GM18499 (cell line): ENCODE data around the gene SAP25.

Source experiments
- ATAC-seq: cut with Tn5 transposase; IDR thresholded peaks from one replicate; pipeline ENCODE4 v1.9.1; 2021; ENCODE audit warnings: moderate number of reproducible peaks; ENCODE audit not compliant: insufficient read depth, unreplicated experiment

SAP25 gene

DNA sequence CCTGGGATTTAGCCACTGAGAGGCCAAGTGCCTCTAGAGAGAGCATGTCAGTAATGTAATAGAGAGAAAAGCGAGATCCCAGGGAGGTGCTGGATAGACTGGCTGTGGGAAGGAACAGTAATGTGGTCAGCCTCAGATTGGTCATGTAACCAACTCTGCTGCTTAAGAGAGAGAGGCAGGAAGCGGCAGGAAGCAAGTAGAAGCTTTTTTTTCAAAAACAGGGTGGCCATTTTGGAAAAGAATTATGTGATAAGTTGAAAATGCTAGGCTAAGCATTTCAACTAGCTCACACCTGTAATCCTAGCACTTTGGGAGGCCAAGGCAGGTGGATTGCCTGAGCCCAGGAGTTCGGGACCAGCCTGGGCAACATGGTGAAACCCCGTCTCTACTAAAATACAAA is 24.7 kb upstream of the SAP25 start:
- ATAC-seq: no peak

- no peak for ATAC-seq
Measured at GRCh38 chr7:100595188-100595587, 21.5 kb upstream of the SAP25 start.

DNA sequence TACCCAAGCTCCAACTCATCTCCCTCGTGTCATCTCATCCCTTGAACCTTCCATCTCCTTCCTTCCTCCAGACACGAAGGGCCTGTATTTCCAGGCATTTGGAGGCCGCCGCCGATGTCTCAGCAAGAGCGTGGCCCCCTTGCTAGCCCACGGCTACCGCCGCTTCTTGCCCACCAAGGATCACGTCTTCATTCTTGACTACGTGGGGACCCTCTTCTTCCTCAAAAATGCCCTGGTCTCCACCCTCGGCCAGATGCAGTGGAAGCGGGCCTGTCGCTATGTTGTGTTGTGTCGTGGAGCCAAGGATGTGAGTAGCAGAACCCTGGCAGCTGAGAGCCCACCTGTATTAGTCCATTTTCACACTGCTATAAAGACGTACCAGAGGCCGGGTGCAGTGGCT is 17.9 kb upstream of the SAP25 start:
- no peak for ATAC-seq

GRCh38 chr7:100590077-100590737 is 16.5 kb upstream of the SAP25 start:
- no peak for ATAC-seq

GRCh38 chr7:100589341-100589947 is 15.7 kb upstream of the SAP25 start:
- no peak for ATAC-seq

DNA sequence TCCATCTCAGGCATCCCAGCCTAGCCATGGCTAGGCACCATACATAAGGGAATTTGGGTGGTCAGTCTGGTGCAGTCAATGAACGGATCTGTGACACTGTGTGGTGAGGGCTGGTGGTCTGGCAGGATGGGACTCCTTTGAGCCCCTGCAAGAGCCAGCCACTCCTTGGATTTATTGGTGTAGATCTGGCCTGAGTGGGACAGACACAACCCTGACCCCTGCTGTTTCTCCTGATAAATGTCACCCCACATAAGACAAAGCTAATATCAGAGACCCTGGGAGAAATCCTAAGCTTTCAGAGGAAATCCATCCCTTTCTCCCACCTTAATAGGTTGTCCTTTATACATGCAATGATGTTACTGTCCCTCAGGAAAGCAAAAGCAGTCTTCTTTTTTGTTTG is 14.7 kb upstream of the SAP25 start:
- ATAC-seq: no peak

DNA sequence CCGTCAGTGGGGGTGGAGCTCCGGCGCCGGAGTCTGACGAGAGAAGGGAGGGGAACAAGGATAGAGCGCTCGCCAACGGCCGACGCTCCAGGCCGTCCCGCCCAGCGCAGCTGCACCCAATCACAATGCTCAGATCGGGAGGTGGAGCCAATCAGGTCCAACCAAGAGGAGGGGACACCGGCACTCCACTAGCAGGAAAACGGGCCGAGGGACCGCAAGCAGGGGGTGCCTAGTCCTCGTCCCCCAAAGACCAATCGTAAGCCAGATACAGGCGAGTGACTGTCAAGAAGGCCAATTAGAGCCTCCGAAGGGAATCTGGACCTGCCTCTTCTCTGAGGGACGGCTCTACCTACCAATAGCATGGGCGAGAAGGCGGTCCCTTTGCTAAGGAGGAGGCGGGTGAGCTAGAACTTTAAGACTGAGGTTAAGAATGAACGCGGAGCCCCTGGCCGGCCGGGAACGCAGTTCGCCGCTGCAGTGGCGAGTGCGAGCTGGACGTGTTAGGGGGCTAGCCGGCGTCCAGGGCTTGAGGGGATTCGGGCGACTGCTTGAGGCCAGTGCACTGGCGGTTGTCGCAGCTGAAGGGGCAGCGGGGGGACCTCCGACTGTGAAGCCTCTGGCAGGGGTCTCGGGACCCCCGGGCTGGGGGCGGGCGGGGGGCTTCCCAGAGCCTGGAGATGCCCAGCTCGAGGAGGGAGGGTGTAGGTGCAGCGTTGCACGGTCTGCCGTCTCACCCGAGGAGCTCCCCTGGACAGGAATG is 12.7 kb upstream of the SAP25 start, which contains the start of gene FBXO24:
Gene FBXO24 (plus strand): TSS at position 63 of the 760 bp plus-strand sequence. CDS start 298 bp downstream, at position 361.
- peak; percentile 76 for ATAC-seq

GRCh38 chr7:100585511-100586265 is 12.0 kb upstream of the SAP25 start, which contains the start of gene LRCH4:
TSS of gene LRCH4 (minus strand) at chr7:100586129. CDS start at chr7:100586100, 29 bp downstream.
- ATAC-seq: peak; percentile 15

- no peak for ATAC-seq
Measured at GRCh38 chr7:100584683-100585510, 11.2 kb upstream of the SAP25 start.

DNA sequence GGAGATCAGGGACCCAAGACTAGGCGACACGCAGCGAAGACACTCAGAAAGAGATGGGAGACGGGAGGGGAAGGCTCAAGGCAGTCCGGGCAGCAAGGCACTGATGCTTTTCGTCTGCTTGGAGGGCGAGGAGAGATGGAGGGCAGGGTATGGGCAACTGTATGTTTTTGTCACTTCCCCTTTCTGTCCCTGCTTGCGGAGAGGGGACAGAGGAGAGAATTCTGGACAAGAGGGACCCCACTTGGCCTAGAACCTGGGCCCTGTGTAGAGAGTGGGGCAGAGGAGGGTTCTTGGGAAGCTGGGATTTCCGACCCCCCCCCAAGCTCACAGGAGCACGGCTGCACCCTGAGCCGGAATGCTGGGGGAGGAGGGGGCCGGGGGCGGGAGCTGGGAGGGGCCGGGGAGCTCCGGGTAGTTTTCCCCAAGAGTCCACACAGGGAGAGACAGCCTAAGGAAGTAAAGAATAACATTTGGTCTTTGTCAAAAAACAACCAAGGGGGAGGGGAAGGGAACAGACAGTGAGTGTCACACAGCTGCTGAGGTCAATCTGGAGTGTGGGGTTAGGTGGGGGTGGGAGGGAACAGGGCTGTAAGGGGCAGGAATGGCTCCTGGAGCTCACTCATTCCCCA is 10.5 kb upstream of the SAP25 start:
- ATAC-seq: no peak

GRCh38 chr7:100583132-100584053 is 9.7 kb upstream of the SAP25 start:
- no peak for ATAC-seq

- no peak for ATAC-seq
Measured at GRCh38 chr7:100582650-100583049, 8.9 kb upstream of the SAP25 start.

GRCh38 chr7:100582041-100582579 is 8.4 kb upstream of the SAP25 start:
- ATAC-seq: no peak

DNA sequence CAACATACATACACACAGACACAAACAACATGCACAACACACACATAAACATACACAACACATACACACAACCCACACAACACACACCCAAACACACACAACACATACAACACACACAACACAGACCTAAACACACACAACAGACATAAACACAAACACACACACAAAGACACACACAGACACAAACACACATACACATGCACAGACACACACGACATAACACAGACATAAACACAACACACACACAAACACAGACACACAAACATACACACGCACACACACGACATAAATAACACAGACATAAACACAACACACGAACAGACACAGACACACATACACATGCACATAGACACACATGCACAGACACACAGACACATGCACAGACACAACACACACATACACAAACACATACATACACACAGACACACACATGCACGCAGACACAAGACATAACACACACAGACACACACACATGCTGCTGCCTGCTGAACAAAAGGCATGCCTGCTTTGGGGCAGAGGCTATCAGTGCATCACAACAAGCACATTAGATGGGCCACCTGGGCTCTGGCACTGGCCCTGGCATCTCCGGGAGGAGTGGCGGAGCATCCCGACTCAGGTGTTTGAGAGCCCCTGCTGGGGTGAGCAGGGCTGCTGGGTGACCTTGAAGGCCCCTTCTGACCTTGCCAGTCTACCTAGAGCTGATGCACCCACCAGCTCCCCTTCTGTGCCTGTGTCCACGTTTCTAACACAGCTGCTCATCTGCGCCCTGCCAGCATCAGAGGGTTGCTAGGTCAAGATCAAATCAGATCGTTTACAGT is 7.0 kb upstream of the SAP25 start:
- ATAC-seq: no peak

DNA sequence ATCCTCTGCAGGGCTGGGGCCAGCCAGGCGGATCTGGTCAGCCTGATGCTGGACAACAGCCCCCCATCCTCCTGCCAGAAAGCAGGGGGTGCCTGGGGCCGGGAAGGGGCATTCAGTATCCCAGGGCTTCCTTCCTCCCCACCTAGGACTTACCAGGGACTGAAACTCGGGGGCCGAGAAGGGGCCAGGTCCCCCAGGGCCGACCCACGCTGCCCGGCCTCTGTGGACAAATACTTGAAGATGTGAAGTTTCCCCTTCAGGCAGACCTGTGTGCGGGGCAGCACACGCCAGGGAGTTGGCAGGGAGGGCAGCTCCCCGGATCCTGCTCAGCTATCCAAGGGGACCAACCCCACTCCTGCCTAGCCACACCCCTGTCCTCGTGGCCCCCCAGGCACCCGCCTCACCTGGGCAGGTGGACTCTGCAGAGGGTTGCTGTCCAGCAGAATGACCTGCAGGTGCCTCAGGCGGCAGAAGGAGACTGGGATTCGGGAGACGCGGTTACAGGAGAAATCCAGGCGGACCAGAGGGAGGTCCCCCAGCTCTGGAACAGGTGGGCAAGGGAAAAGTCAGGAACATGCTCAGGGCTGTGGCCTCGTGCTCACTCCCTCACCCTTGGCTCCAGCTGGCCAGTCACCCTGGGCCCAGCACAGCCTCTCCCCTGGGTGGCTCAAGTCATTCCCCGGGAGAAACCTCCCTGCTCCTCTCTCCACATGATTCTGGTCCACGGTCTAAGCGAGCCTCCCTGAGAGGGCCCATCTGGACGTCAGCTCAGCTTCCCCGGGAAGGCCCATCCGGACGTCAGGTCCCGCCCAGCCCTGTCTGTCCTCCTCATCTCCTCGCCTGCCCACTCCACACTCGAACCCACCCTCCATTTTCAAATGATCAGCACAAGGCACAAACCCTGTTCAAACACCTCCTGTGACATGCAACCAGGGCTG is 4.8 kb upstream of the SAP25 start:
- ATAC-seq: no peak

GRCh38 chr7:100577507-100577906 is 3.8 kb upstream of the SAP25 start:
- no peak for ATAC-seq
